PC-9 (cell line): ENCODE measurements around the gene ST6GALNAC2.
"Not testable (repeated sequence)": the region's sequence is repeated elsewhere in the genome, so short reads cannot be mapped to it uniquely, and the experiment has no call there.

Experiments used
- EZH2 ChIP-seq: fragments of 200-600 bp; sonication (generic); IDR thresholded peaks from 2 replicates; pipeline ENCODE4 v1.8.0; 2017; ENCODE audit warnings: antibody characterized with exemption, low read depth
- TF ChIP-seq, protein P1 (sequence below): fragments of 200-600 bp; sonication (generic); conservative IDR thresholded peaks from 2 replicates; pipeline ENCODE4 v1.6.1; 2017; ENCODE audit warnings: mixed run types, antibody characterized with exemption, mild to moderate bottlenecking, moderate library complexity

DNA sequence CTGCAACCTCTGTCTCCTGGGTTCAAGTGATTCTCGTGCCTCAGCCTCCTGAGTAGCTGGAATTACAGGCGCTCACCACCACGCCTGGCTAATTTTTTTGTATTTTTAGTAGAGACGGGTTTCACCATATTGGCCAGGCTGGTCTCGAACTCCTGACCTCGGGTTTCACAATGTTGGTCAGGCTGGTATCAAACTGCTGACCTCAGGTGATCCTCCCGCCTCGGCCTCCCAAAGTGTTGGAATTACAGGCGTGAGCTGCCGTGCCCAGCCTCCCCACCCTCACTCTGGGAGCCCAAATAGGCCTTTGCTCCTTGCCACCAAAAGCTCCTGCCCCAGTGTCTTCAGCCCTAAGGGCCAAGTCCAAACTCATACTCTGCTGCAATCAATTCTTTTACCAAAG, 64.0 kb downstream of the ST6GALNAC2 start:
- TF ChIP-seq, protein P1, sequence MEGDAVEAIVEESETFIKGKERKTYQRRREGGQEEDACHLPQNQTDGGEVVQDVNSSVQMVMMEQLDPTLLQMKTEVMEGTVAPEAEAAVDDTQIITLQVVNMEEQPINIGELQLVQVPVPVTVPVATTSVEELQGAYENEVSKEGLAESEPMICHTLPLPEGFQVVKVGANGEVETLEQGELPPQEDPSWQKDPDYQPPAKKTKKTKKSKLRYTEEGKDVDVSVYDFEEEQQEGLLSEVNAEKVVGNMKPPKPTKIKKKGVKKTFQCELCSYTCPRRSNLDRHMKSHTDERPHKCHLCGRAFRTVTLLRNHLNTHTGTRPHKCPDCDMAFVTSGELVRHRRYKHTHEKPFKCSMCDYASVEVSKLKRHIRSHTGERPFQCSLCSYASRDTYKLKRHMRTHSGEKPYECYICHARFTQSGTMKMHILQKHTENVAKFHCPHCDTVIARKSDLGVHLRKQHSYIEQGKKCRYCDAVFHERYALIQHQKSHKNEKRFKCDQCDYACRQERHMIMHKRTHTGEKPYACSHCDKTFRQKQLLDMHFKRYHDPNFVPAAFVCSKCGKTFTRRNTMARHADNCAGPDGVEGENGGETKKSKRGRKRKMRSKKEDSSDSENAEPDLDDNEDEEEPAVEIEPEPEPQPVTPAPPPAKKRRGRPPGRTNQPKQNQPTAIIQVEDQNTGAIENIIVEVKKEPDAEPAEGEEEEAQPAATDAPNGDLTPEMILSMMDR, result not testable (repeated sequence)
- not testable (repeated sequence) for TF ChIP-seq EZH2
